ENCODE measurements around the gene STIM1.

Gene STIM1

GRCh38 chr11:4083198-4083597, 227.7 kb downstream of the STIM1 start (continued):
- no peak for TF ChIP-seq TSHZ2 (CRISPR knock-in tag; IDR thresholded peaks at IDR 0.05)
- TF ChIP-seq TCF4 (CRISPR knock-in tag; IDR thresholded peaks at IDR 0.05; ENCODE audit: borderline replicate concordance) = no peak
- TF ChIP-seq ZNF70 (CRISPR knock-in tag; IDR thresholded peaks at IDR 0.05) = no peak
- no peak for TF ChIP-seq PPARA (CRISPR knock-in tag; IDR thresholded peaks at IDR 0.05; ENCODE audit: borderline replicate concordance)
- TF ChIP-seq CSDC2 (CRISPR knock-in tag; IDR thresholded peaks at IDR 0.05) = no peak
- no peak for TF ChIP-seq GLIS3 (CRISPR knock-in tag; IDR thresholded peaks at IDR 0.05)
- no peak for TF ChIP-seq ISL1 (CRISPR knock-in tag; IDR thresholded peaks at IDR 0.05)
- no peak for TF ChIP-seq CREB5 (CRISPR knock-in tag; IDR thresholded peaks at IDR 0.05; ENCODE audit: low read depth)
- no peak for TF ChIP-seq RARB (CRISPR knock-in tag; IDR thresholded peaks at IDR 0.05)

- no peak for TF ChIP-seq TCF4 (CRISPR knock-in tag; IDR thresholded peaks at IDR 0.05; ENCODE audit: borderline replicate concordance)
- TF ChIP-seq ESRRG (CRISPR knock-in tag; IDR thresholded peaks at IDR 0.05) = no peak
- TF ChIP-seq ARNTL (CRISPR knock-in tag; IDR thresholded peaks at IDR 0.05; ENCODE audit: borderline replicate concordance, low read depth) = no peak
- no peak for TF ChIP-seq BACH2 (CRISPR knock-in tag; IDR thresholded peaks at IDR 0.05; ENCODE audit: borderline replicate concordance)
- no peak for TF ChIP-seq ZC3H10 (CRISPR knock-in tag; IDR thresholded peaks at IDR 0.05)
- no peak for TF ChIP-seq POU6F1 (CRISPR knock-in tag; IDR thresholded peaks at IDR 0.05; ENCODE audit: borderline replicate concordance, low read depth)
- no peak for TF ChIP-seq SNAI2 (CRISPR knock-in tag; IDR thresholded peaks at IDR 0.05)
- TF ChIP-seq GLIS3 (CRISPR knock-in tag; IDR thresholded peaks at IDR 0.05) = no peak
- ATAC-seq = no peak
Observed at GRCh38 chr11:4084406-4085125, 229.1 kb downstream of the STIM1 start.

- TF ChIP-seq ZNF8 (CRISPR knock-in tag; IDR thresholded peaks at IDR 0.05) = no peak
- no peak for TF ChIP-seq GLIS3 (CRISPR knock-in tag; IDR thresholded peaks at IDR 0.05)
- TF ChIP-seq CSRNP3 (CRISPR knock-in tag; IDR thresholded peaks at IDR 0.05) = no peak
- no peak for TF ChIP-seq ISL1 (CRISPR knock-in tag; IDR thresholded peaks at IDR 0.05)
- TF ChIP-seq ARNTL (CRISPR knock-in tag; IDR thresholded peaks at IDR 0.05; ENCODE audit: borderline replicate concordance, low read depth) = no peak
- no peak for TF ChIP-seq ZFP3 (CRISPR knock-in tag; IDR thresholded peaks at IDR 0.05)
- no peak for TF ChIP-seq RARB (CRISPR knock-in tag; IDR thresholded peaks at IDR 0.05)
- TF ChIP-seq TSHZ2 (CRISPR knock-in tag; IDR thresholded peaks at IDR 0.05) = no peak
- TF ChIP-seq TCF4 (CRISPR knock-in tag; IDR thresholded peaks at IDR 0.05; ENCODE audit: borderline replicate concordance) = no peak
- TF ChIP-seq ZFP30 (CRISPR knock-in tag; IDR thresholded peaks at IDR 0.05) = no peak
- TF ChIP-seq BACH2 (CRISPR knock-in tag; IDR thresholded peaks at IDR 0.05; ENCODE audit: borderline replicate concordance) = no peak
- no peak for TF ChIP-seq ZC3H10 (CRISPR knock-in tag; IDR thresholded peaks at IDR 0.05)
- no peak for TF ChIP-seq CSDC2 (CRISPR knock-in tag; IDR thresholded peaks at IDR 0.05)
- no peak for ATAC-seq
Observed at GRCh38 chr11:4085575-4085974, 230.1 kb downstream of the STIM1 start.

All from SK-N-SH treated with all-trans-retinoic acid at 6 μM for 48 hours (cell line).